GM18868 (cell line): Measurements from ENCODE around the gene KRTAP19-5.
"Not testable (repeated sequence)": the region's sequence is repeated elsewhere in the genome, so short reads cannot be mapped to it uniquely, and the experiment has no call there.

ENCODE experiments used
- ATAC-seq: cut with Tn5 transposase; IDR thresholded peaks from one replicate; pipeline ENCODE4 v1.9.1; 2021; ENCODE audit warnings: mild to moderate bottlenecking, moderate library complexity; ENCODE audit not compliant: unreplicated experiment

The KRTAP19-5 gene

GRCh38 chr21:30502041-30502440, at the start of gene KRTAP19-5:
Gene KRTAP19-5 (minus strand): TSS chr21:30502141. CDS start chr21:30502090, 51 bp downstream.
- no peak for ATAC-seq

DNA sequence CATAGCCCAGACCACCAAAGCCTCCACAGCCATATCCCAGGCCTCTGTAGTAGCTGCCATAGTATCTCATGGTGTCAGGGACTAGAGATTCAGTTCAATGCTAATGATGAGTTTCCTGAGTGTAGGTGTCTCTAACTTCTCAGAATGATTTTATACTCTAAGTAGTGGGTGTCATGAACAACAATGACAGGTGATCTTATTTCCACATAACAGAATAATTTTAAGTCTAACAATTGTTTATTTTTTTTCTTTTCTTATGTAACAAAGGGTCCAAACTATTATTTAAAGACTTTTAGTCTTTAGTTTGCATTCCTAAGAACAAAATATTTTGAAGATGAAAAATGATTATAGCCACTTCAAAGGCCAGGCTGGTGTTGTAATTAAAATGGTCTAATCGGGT, 39.8 kb upstream of the KRTAP19-5 start, which contains the start of gene KRTAP19-6:
Gene KRTAP19-6, minus strand, starts transcription at position 101 of the 400 bp plus-strand sequence. Its CDS starts 31 bp downstream, at position 70.
- ATAC-seq: no peak

- ATAC-seq: no peak
Measured at GRCh38 chr21:30518876-30519275, 16.9 kb upstream of the KRTAP19-5 start.

- ATAC-seq: no peak
Measured at GRCh38 chr21:30515681-30516080, 13.7 kb upstream of the KRTAP19-5 start.

GRCh38 chr21:30505621-30506205, 3.8 kb upstream of the KRTAP19-5 start:
- not testable (repeated sequence) for ATAC-seq

DNA sequence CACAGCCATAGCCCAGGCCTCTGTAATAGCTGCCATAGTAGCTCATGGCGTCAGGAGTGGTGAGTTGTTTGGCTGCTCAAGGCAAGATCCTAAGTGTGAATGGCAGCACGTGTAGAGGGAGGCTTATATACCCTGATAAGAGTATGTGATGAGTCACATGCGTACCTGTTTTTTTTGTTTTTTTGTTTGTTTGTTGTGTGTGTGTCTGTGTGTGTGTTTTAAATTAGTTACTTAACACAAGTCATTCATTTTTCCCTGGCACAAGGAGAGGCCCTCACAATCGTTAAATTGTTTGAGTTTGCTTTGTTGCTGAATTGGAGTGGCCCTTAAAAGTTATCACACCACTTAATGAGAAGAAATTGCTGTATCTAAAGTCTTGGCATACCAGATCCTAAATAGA, 4.9 kb downstream of the KRTAP19-5 start, which contains the start of gene KRTAP19-4:
Gene KRTAP19-4, minus strand, starts transcription at position 101 of the 400 bp plus-strand sequence. Its CDS starts 55 bp downstream, at position 46.
- no peak for ATAC-seq

- no peak for ATAC-seq
Measured at GRCh38 chr21:30491963-30492428, 9.9 kb downstream of the KRTAP19-5 start, which contains the start of gene KRTAP19-3. Gene KRTAP19-3 (minus strand): TSS chr21:30492013. CDS start chr21:30491957, 56 bp downstream.

DNA sequence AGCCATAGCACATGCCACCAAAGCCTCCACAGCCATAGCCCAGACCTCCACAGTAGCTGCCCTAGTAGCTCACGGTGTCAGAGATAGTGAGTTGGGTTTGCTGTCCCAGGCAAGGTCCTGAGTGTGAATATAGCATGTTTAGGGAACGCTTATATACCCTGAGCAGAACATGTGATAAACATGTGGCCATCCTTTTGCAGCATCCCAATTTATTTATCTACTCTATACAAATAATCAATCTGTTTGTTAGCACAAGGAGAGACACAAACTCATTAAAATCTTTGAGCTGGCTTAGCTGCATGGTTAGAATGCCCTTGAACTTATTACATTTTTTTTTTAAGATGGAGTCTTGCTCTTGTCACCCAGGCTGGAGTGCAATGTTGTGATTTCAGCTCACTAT, 14.6 kb downstream of the KRTAP19-5 start, which contains the start of gene KRTAP19-2:
Gene KRTAP19-2, minus strand, starts transcription at position 101 of the 400 bp plus-strand sequence. Its CDS starts 88 bp downstream, at position 13.
- no peak for ATAC-seq

DNA sequence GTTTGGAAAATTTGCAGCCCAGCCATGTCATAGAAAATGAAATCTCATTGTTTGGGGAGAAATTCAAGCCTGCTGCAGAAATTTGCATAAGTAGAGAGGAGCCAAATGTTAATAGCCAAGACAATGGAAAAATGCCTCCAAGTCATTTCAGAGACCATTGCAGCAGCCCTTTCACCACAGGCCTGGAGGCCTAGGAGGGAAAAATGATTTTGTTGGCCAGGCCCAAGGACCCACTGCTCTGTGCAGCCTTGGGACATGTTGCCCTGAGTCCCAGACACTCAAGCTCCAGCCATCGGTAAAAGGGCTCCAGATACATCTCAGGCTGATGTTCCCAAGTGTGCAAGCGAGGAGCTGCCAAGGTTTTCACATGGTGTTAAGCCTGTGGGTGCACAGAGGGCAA, 15.8 kb downstream of the KRTAP19-5 start:
- no peak for ATAC-seq

GRCh38 chr21:30482130-30482529, 19.8 kb downstream of the KRTAP19-5 start:
- no peak for ATAC-seq

GRCh38 chr21:30480145-30480544, 21.8 kb downstream of the KRTAP19-5 start, which contains the start of gene KRTAP19-1:
Gene KRTAP19-1 (minus strand): TSS chr21:30480367. CDS start chr21:30480317, 50 bp downstream.
- no peak for ATAC-seq

DNA sequence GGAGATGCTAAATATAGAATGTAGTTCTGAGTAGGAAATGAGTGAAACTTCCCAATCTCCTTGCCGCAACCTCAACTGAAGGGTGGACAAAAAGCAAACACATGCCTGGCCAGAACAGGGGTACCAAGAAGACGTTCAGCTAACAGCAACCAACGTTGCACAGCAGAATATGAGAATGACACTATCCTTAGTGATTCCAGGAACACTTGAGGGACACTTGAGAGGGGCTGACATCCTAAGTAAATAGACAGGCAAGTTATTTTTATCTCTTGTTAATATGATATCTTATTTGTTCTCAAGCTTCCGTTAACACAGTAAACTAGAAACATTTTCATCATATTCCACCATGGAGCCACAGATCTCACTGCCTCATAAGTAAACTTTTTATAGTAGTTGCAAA, 22.7 kb downstream of the KRTAP19-5 start:
- ATAC-seq: no peak

DNA sequence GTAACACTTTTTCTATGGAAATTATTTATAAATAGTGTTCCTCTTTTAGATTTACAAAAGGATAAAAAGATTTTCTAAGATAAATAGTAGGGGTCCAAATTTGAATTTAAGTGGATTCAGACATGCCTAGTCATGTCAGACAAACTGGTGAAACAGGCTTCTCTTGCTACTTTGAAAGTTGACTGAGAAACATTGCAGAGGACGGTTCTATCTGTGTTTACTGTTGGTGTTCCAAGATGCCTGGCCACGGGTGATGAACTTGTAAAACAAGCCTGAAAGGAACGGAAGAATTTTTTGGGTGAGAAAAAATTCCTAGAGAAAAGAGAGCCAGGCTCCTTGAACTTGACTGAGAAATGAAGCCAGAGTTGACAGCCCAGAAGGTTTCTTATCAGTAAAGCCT, 23.9 kb downstream of the KRTAP19-5 start:
- no peak for ATAC-seq

DNA sequence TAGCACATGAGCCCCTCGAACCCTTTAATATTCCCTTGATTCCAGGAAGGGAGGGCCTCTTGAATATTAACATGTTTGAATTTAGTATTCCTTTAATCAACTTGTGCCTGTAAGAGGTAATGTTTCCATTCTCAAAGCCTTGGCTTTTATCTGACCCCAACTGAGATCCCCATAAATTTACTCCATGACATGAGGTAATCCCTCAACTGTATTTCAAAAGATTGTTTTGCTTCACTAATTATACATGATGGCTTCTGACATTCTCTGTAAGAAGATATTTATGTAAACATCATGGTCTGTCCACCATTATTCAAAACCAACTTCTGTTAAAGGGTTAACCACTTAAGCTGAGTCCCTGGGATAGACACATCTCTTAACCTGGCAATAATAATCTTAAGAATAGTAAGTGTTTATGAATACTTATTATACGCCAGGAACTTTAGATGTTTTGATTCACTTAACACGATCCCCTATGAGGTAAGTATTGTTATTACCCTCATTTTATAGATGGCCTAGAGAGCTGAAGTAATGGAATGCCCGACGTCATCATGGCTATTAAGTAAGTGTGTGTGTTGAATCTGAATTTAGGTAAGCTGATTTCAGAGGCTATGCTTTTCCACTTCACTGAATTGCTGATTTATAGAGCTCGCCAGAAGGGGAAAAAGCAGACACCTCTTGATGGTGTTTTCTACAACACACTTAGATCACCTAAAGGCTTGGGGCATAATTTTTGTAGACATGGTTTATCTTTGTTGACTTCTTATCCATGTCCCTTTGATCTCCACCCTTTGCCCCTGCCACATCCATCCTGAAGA, 32.8 kb downstream of the KRTAP19-5 start:
- ATAC-seq: no peak

DNA sequence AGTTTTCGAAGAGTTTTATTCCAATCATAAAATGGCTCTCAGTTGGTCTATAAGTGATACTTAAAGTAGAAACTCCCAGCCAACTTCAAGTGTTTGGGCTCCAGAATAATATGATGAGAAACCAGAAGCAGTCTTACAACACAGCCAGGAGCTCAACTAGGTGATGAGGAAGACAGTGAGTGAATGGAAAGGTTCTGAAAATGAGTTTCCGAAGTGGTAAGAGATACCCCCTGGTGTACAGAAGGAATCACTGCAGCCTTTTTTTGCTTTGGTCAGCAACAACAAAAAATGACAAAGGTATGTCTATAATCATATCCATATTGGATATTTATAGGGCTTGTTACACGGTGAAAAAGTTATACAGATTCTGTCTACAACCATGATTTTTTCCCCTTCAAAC, 38.2 kb downstream of the KRTAP19-5 start:
- no peak for ATAC-seq
